ENCODE measurements around the gene SEMA3B. TPM values are rescaled to one million over a fixed set of nuclear protein-coding genes. Genes with fewer than 3 reads are reported as not detected.

The SEMA3B gene
- total RNA-seq, 2 experiments from 2014 or later = 1.9 to 2.0 TPM

GRCh38 chr3:50241163-50241562 lies 27.8 kb upstream of the SEMA3B start:
- peak overlapping the region; percentile 80 to 87 for H3K27ac ChIP-seq (ENCODE audit: low read depth in 1 of 2, low read length in 2 of 2)
- ChIA-PET POLR2A (interaction anchor here (7.4 kb wide), 1 partner anchor 13 kb away, joined by 55 read pairs; no protein-coding TSS in a partner anchor), CTCF (interaction anchor here (4.1 kb wide), 1 partner anchor 14 kb away, joined by 24 read pairs; no protein-coding TSS in a partner anchor)
- TF ChIP-seq, protein P1, sequence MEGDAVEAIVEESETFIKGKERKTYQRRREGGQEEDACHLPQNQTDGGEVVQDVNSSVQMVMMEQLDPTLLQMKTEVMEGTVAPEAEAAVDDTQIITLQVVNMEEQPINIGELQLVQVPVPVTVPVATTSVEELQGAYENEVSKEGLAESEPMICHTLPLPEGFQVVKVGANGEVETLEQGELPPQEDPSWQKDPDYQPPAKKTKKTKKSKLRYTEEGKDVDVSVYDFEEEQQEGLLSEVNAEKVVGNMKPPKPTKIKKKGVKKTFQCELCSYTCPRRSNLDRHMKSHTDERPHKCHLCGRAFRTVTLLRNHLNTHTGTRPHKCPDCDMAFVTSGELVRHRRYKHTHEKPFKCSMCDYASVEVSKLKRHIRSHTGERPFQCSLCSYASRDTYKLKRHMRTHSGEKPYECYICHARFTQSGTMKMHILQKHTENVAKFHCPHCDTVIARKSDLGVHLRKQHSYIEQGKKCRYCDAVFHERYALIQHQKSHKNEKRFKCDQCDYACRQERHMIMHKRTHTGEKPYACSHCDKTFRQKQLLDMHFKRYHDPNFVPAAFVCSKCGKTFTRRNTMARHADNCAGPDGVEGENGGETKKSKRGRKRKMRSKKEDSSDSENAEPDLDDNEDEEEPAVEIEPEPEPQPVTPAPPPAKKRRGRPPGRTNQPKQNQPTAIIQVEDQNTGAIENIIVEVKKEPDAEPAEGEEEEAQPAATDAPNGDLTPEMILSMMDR (IDR thresholded peaks at IDR 0.05) = no peak
- H3K36me3 ChIP-seq (ENCODE audit: insufficient read depth, low read length) = peaks cover 46% of the 10 kb centered on the region
- Mint-ChIP-seq H3K4me3 (peak overlapping the region; percentile 71), H3K36me3 (ENCODE audit: low read depth) (peaks cover 53% of the 10 kb centered on the region), H3K4me1 (ENCODE audit: low read depth) (peaks cover 78% of the 10 kb centered on the region), H3K27ac (peak overlapping the region; percentile 92), H3K27me3 (no peaks in the 10 kb centered on the region), H3K9me3 (no peaks in the 10 kb centered on the region)
- H3K4me1 ChIP-seq (ENCODE audit: insufficient read depth, low read length) = peaks cover 86% of the 10 kb centered on the region
- ATAC-seq (ENCODE audit: poor library complexity) (no peak), DNase-seq (no peak)
- H3K4me3 ChIP-seq (ENCODE audit: low read length) = no peak overlapping the region
- H3K27me3 ChIP-seq (ENCODE audit: control insufficient read depth in 1 of 2, insufficient read depth in 2 of 2, low read length in 2 of 2) = no peaks in the 10 kb centered on the region
- H3K9me3 ChIP-seq (ENCODE audit: control insufficient read depth in 1 of 2, insufficient read depth in 1 of 2, low read length in 2 of 2) = no peaks in the 10 kb centered on the region
- intact Hi-C loops (cut with DNase I, micrococcal nuclease) = no loop called here

GRCh38 chr3:50241713-50242380 lies 27.1 kb upstream of the SEMA3B start:
- Mint-ChIP-seq H3K9me3 (no peaks in the 10 kb centered on the region), H3K27me3 (no peaks in the 10 kb centered on the region), H3K4me3 (peak overlapping the region; percentile 82), H3K36me3 (ENCODE audit: low read depth) (peaks cover 53% of the 10 kb centered on the region), H3K4me1 (ENCODE audit: low read depth) (peaks cover 85% of the 10 kb centered on the region), H3K27ac (peak overlapping the region; percentile 92)
- TF ChIP-seq, protein P1 (IDR thresholded peaks at IDR 0.05) = no peak
- H3K9me3 ChIP-seq (ENCODE audit: control insufficient read depth in 1 of 2, insufficient read depth in 1 of 2, low read length in 2 of 2) = no peaks in the 10 kb centered on the region
- CTCF ChIA-PET = interaction anchor here (4.1 to 5.9 kb wide), 2 partner anchors 15 to 47 kb away, joined by 24 to 53 read pairs; no protein-coding TSS in a partner anchor
- H3K36me3 ChIP-seq (ENCODE audit: insufficient read depth, low read length) = peaks cover 46% of the 10 kb centered on the region
- H3K4me1 ChIP-seq (ENCODE audit: insufficient read depth, low read length) = peaks cover 92% of the 10 kb centered on the region
- no peak overlapping the region for H3K4me3 ChIP-seq (ENCODE audit: low read length)
- no peaks in the 10 kb centered on the region for H3K27me3 ChIP-seq (ENCODE audit: control insufficient read depth in 1 of 2, insufficient read depth in 2 of 2, low read length in 2 of 2)
- POLR2A ChIA-PET = interaction anchor here (1.1 to 7.4 kb wide), 2 partner anchors 10 to 14 kb away, joined by 3 to 55 read pairs; no protein-coding TSS in a partner anchor
- peak in 1 of 14 experiments; percentile 22 for DNase-seq
- ATAC-seq (ENCODE audit: poor library complexity) = no peak
- peak overlapping the region; percentile 80 to 87 for H3K27ac ChIP-seq (ENCODE audit: low read depth in 1 of 2, low read length in 2 of 2)
- intact Hi-C loops (cut with DNase I, micrococcal nuclease) = no loop called here

GRCh38 chr3:50242381-50242770 lies 26.6 kb upstream of the SEMA3B start:
- TF ChIP-seq, protein P1 (IDR thresholded peaks at IDR 0.05) = no peak
- Histone ChIP-seq H3K4me1 (ENCODE audit: insufficient read depth, low read length) (peaks cover 98% of the 10 kb centered on the region), H3K36me3 (ENCODE audit: insufficient read depth, low read length) (peaks cover 48% of the 10 kb centered on the region), H3K27me3 (ENCODE audit: control insufficient read depth in 1 of 2, insufficient read depth in 2 of 2, low read length in 2 of 2) (no peaks in the 10 kb centered on the region), H3K9me3 (ENCODE audit: control insufficient read depth in 1 of 2, insufficient read depth in 1 of 2, low read length in 2 of 2) (no peaks in the 10 kb centered on the region), H3K4me3 (ENCODE audit: low read length) (peak overlapping the region; percentile 13), H3K27ac (ENCODE audit: low read depth in 1 of 2, low read length in 2 of 2) (peak overlapping the region; percentile 80 to 87)
- no peaks in the 10 kb centered on the region for H3K27me3 Mint-ChIP-seq
- POLR2A ChIA-PET = interaction anchor here (1.1 to 7.4 kb wide), 2 partner anchors 9 to 15 kb away, joined by 3 to 55 read pairs; no protein-coding TSS in a partner anchor
- H3K36me3 Mint-ChIP-seq (ENCODE audit: low read depth) = peaks cover 49% of the 10 kb centered on the region
- H3K4me3 Mint-ChIP-seq = peak overlapping the region; percentile 82
- H3K9me3 Mint-ChIP-seq = no peaks in the 10 kb centered on the region
- ATAC-seq (ENCODE audit: poor library complexity) (no peak), DNase-seq (peak in 3 of 14 experiments; percentile 23 to 46 (median 30))
- H3K4me1 Mint-ChIP-seq (ENCODE audit: low read depth) = peaks cover 86% of the 10 kb centered on the region
- peak overlapping the region; percentile 92 for H3K27ac Mint-ChIP-seq
- intact Hi-C loops (cut with DNase I, micrococcal nuclease) = no loop called here
- CTCF ChIA-PET = interaction anchor here (4.1 to 5.9 kb wide), 2 partner anchors 16 to 48 kb away, joined by 24 to 53 read pairs; no protein-coding TSS in a partner anchor
